ENCODE data around the gene TMEM39B. TPM values are rescaled to one million over a fixed set of nuclear protein-coding genes. Genes with fewer than 3 reads are reported as not detected.

TMEM39B gene
- total and polyA plus RNA-seq, 2 of the 4 experiments (the other 2 are of a cell fraction): 6.5 to 28.7 TPM

GRCh38 chr1:32063261-32063681 is 9.5 kb upstream of the TMEM39B start:
- Histone ChIP-seq H2AK5ac (ENCODE audit: low read depth, low read length) (peak overlapping the region; percentile 91), H4K5ac (ENCODE audit: low read depth, low read length) (peak overlapping the region; percentile 17; the same call in 1 of the 2 replicates), H4K20me1 (ENCODE audit: insufficient read depth, low read length) (peaks cover 28% of the 10 kb centered on the region), H3K23ac (ENCODE audit: low read depth, low read length) (peak overlapping the region; percentile 60; the same call in 1 of the 2 replicates), H2BK20ac (ENCODE audit: low read depth, low read length) (peak overlapping the region; percentile 44; the same call in 1 of the 2 replicates), H2BK15ac (ENCODE audit: low read depth, low read length) (peak overlapping the region; percentile 22; the same call in 1 of the 3 replicates), H2AK9ac (replicated peaks; ENCODE audit: low read depth, low read length, poor library complexity) (peak overlapping the region; percentile 98), H3K9ac (ENCODE audit: low read depth, low read length) (peak overlapping the region; percentile 22; the same call in 1 of the 2 replicates), H4K91ac (ENCODE audit: insufficient read depth, low read depth, low read length) (peak overlapping the region; percentile 30; the same call in 1 of the 2 replicates), H3K4me3 (ENCODE audit: insufficient read depth, low read depth, low read length) (no peak overlapping the region), H3K36me3 (ENCODE audit: control insufficient read depth, insufficient read depth, low read length) (peaks cover 34% of the 10 kb centered on the region), H3K4me2 (ENCODE audit: low read depth, low read length) (no peak overlapping the region), H4K8ac (ENCODE audit: low read depth in 2 of 2, low read length in 2 of 2) (peak overlapping the region in 1 of 2 experiments; percentile 72; a peak in 2 of 4 replicates), H3K27ac (ENCODE audit: insufficient read depth, low read length) (peak overlapping the region; percentile 60), H3K18ac (ENCODE audit: low read depth, low read length) (no peak overlapping the region), H3K9me1 (ENCODE audit: insufficient read depth, low read length) (peaks cover 17% of the 10 kb centered on the region), H3K14ac (replicated peaks; ENCODE audit: low read depth, low read length) (peak overlapping the region; percentile 69), H2BK5ac (ENCODE audit: low read depth, low read length, poor library complexity, severe bottlenecking) (peak overlapping the region; percentile 81), H3K4me1 (ENCODE audit: control insufficient read depth, insufficient read depth, low read length) (peaks cover 14% of the 10 kb centered on the region), H2BK120ac (ENCODE audit: low read depth, low read length) (peak overlapping the region; percentile 39), H3K79me1 (ENCODE audit: low read depth in 1 of 2, low read length in 2 of 2) (peaks cover 6 to 51% of the 10 kb centered on the region in 2 experiments; a peak in 3 of 4 replicates), H3K56ac (ENCODE audit: extremely low read depth, insufficient read depth, low read length) (no peak overlapping the region), H2AFZ (replicated peaks; ENCODE audit: low read length, poor library complexity) (no peak overlapping the region), H3K4ac (ENCODE audit: low read depth, low read length) (peak overlapping the region; percentile 86), H3K9me3 (ENCODE audit: control insufficient read depth, insufficient read depth, low read length) (no peaks in the 10 kb centered on the region), H3K27me3 (ENCODE audit: control insufficient read depth, insufficient read depth, low read length) (no peaks in the 10 kb centered on the region)
- peak; percentile 76 for DNase-seq
- ChIA-PET CTCF (interaction anchor here (0.6 to 1.7 kb wide), 6 partner anchors 9 to 128 kb away, joined by 4 to 8 read pairs (median 5); partner anchors contain the start of genes KHDRBS1 and TMEM39B), POLR2A (ENCODE audit: unreplicated experiment) (interaction anchor here (0.6 to 1.0 kb wide), 2 partner anchors 8 to 161 kb away, joined by 3 to 6 read pairs; no protein-coding TSS in a partner anchor)
- no CpG with 5 or more reads among the region's 1 CpG for WGBS, 2 experiments (ENCODE audit: extremely low coverage in 2 of 2, insufficient read length in 1 of 2)
- peak; percentile 64 for ATAC-seq (ENCODE audit: low read depth)
- in situ Hi-C loops (cut with MboI; ENCODE audit: low sequenced_read_pairs) (no loop called here), dilution Hi-C loops (cut with HindIII; ENCODE audit: low sequenced_read_pairs, unreplicated experiment) (no loop called here), intact Hi-C loops (cut with micrococcal nuclease) (loop anchor here (1.0 to 10.0 kb wide), 5 partner anchors 86 to 301 kb away; no protein-coding TSS in a partner anchor)
- TF ChIP-seq RFX5 (IDR thresholded peaks at IDR 0.05; ENCODE audit: low read depth, low read length) (no peak), MAFK (IDR thresholded peaks at IDR 0.05; ENCODE audit: low read depth, low read length) (0 out of 2 replicates have a peak, but pooled peaks have one; percentile 7), RAD21 (IDR thresholded peaks at IDR 0.05; ENCODE audit: low read length) (peak; percentile 78), RCOR1 (IDR thresholded peaks at IDR 0.05; ENCODE audit: insufficient replicate concordance, low read length) (no peak), POLR2A (IDR thresholded peaks at IDR 0.05; ENCODE audit: low read depth, low read length) (no peak), SMC3 (IDR thresholded peaks at IDR 0.05; ENCODE audit: low read depth, low read length) (peak; percentile 68), MAZ (IDR thresholded peaks at IDR 0.05; ENCODE audit: borderline replicate concordance, low read depth, low read length) (no peak), CEBPB (IDR thresholded peaks at IDR 0.05; ENCODE audit: low read depth, low read length) (no peak), FOS (IDR thresholded peaks at IDR 0.05; ENCODE audit: low read depth, low read length) (no peak)
- TF ChIP-seq, protein P1, sequence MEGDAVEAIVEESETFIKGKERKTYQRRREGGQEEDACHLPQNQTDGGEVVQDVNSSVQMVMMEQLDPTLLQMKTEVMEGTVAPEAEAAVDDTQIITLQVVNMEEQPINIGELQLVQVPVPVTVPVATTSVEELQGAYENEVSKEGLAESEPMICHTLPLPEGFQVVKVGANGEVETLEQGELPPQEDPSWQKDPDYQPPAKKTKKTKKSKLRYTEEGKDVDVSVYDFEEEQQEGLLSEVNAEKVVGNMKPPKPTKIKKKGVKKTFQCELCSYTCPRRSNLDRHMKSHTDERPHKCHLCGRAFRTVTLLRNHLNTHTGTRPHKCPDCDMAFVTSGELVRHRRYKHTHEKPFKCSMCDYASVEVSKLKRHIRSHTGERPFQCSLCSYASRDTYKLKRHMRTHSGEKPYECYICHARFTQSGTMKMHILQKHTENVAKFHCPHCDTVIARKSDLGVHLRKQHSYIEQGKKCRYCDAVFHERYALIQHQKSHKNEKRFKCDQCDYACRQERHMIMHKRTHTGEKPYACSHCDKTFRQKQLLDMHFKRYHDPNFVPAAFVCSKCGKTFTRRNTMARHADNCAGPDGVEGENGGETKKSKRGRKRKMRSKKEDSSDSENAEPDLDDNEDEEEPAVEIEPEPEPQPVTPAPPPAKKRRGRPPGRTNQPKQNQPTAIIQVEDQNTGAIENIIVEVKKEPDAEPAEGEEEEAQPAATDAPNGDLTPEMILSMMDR (conservative IDR thresholded peaks at IDR 0.05; ENCODE audit: low read depth, low read length): peak; percentile 70
- TF ChIP-seq, protein P2, sequence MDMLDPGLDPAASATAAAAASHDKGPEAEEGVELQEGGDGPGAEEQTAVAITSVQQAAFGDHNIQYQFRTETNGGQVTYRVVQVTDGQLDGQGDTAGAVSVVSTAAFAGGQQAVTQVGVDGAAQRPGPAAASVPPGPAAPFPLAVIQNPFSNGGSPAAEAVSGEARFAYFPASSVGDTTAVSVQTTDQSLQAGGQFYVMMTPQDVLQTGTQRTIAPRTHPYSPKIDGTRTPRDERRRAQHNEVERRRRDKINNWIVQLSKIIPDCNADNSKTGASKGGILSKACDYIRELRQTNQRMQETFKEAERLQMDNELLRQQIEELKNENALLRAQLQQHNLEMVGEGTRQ (IDR thresholded peaks at IDR 0.05; ENCODE audit: low read depth, low read length): no peak
- no TSS peak for BruUV-seq (replicated peaks)

Data from IMR-90 (cell line).